GM13977 (cell line): Measurements from ENCODE around the gene PPP3R1.

Experiments
- DNase-seq: peaks from one replicate; pipeline ENCODE4 v3.0.0; 2012; ENCODE audit warnings: low spot score
- CTCF ChIP-seq: IDR thresholded peaks from 2 replicates; pipeline ENCODE4 v1.5.1; 2012; ENCODE audit warnings: mild to moderate bottlenecking, control low read depth; ENCODE audit not compliant: insufficient read depth; ENCODE audit errors: extremely low read depth, missing control alignments
- in situ Hi-C: fragments of 300-500 bp; cut with MboI; formaldehyde crosslinking; loops from one replicate; pipeline ENCODE4 v1.12.0; 2022; ENCODE audit warnings: low sequenced_read_pairs, low pct_unique_long_range_greater_than_20kb, mixed read lengths, inconsistent platforms; ENCODE audit not compliant: unreplicated experiment

Gene PPP3R1

GRCh38 chr2:68251855-68252399 lies 405 bp downstream of the PPP3R1 start:
- DNase-seq: peak; percentile 49
- in situ Hi-C loops: no loop called here

GRCh38 chr2:68251187-68251854 lies 1.0 kb downstream of the PPP3R1 start:
- DNase-seq: peak; percentile 72
- in situ Hi-C loops: no loop called here
- TF ChIP-seq CTCF: peak; percentile 69

More at GRCh38 chr2:68251855-68252399, 405 bp downstream of the PPP3R1 start:
- TF ChIP-seq CTCF: no peak

- TF ChIP-seq CTCF: no peak
- in situ Hi-C loops: no loop called here
- no peak for DNase-seq
Observed at GRCh38 chr2:68250652-68251186, 1.6 kb downstream of the PPP3R1 start.

- no peak for TF ChIP-seq CTCF
- in situ Hi-C loops: no loop called here
- DNase-seq: no peak
Observed at GRCh38 chr2:68250196-68250595, 2.1 kb downstream of the PPP3R1 start.

- in situ Hi-C loops: no loop called here
- no peak for TF ChIP-seq CTCF
- DNase-seq: no peak
Observed at GRCh38 chr2:68248806-68249205, 3.5 kb downstream of the PPP3R1 start.

GRCh38 chr2:68248361-68248760 lies 4.0 kb downstream of the PPP3R1 start:
- in situ Hi-C loops: no loop called here
- no peak for TF ChIP-seq CTCF

More at GRCh38 chr2:68248361-68248760, 4.0 kb downstream of the PPP3R1 start:
- no peak for DNase-seq
